GM20431 (cell line): ENCODE measurements around the gene TOMM70.
"Not testable (repeated sequence)": the region's sequence is repeated elsewhere in the genome, so short reads cannot be mapped to it uniquely, and the experiment has no call there.

Source experiments
- in situ Hi-C: fragments of 300-500 bp; cut with MseI, MboI; formaldehyde crosslinking; loops from one replicate; pipeline ENCODE4 v1.15.0; 2020; ENCODE audit warnings: low sequenced_read_pairs; ENCODE audit not compliant: unreplicated experiment

TOMM70 gene

DNA sequence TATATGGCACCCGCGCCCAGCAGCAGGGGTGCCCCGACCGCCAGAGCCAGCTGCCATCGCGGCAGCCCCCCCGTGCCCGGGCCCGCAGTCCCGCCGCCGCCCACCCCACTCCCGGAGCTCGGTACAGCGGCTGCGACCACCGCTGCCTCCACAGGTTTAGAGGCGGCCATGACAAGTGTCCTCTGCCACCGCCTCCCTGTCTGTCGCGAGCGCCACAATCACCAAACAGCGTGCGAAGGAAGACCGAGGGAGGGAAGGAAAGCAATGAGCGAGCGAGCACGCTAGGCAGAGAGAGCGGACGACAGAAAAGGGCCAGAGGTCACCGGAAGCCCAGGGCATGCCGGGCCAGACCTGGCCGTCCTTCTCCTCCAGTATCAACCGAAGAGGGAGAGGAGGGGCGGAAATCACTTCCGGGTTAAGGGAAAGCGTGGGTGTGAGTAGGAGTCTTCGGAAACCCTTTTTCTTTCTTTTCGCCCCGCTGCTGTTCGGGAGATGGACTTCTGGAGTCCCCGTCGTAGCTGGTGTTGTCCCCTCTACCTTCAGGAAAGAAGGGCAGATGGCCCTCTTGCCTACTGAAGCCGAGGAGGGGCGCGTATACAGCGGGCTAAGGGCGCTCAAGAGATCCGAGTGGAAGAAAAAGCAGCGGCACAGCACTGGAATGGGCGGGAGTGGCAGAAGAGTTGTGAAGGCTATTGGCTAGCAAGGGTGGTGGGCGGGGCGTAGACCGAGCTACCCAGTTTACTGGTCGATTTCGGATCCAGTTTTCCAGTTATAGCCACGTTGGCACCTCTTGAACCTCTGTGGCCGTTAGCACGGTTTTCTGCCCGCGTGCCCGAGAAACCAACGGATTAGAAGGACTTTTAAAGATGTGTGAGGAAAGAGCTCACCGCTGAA lies at the start of gene TOMM70, which contains the start of gene LNP1:
Gene TOMM70 (minus strand): TSS at position 310 of the 894 bp plus-strand sequence. CDS start 140 bp downstream, at position 170.
Gene LNP1 (plus strand): TSS at position 760 of the 894 bp plus-strand sequence. CDS start 28,191 bp downstream, outside the sequence.
- in situ Hi-C loops = no loop called here

- in situ Hi-C loops = no loop called here
Observed at GRCh38 chr3:100449214-100449613, 48.3 kb upstream of the TOMM70 start.

DNA sequence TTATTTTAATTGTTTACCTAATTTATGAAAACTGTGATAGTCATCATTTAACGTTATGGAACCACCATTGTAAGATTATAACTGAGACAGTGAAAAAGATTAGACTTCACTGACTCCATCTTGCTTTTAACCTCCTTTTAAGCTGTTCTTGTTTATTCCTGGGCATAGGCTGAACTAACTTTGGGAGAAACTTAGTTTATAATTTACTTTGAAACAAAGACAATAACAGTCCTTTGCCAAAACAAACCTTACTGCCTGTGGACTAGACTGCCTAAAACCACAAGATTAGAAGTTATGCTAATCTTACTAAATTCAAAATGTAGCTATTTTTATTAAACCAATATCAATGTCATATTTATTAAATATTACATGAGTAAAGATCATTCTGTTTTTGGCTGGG lies 47.2 kb upstream of the TOMM70 start:
- in situ Hi-C loops = no loop called here

- in situ Hi-C loops = not testable (repeated sequence)
Observed at GRCh38 chr3:100447067-100447466, 46.2 kb upstream of the TOMM70 start.

- in situ Hi-C loops = no loop called here
Observed at GRCh38 chr3:100443690-100444089, 42.8 kb upstream of the TOMM70 start.

DNA sequence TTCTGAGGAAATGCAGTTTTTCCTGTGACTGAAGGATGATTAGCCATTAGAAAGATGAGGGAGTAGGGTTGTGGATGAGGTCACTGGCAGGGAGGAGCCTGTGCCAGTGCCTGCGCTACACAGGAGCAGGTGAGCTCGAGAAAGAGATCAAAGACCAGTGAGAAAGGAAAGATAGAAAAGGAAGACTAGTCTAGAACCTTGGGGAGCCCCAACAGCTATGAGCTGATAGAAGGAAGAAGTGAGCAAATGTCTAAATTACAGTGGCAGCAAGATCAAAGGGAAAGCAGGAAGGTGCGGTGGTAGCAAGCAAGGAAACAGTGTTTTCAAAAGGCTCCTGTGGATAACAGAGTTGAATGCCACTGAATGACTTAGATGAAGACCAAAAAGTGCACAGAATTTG lies 40.0 kb upstream of the TOMM70 start:
- in situ Hi-C loops = no loop called here

DNA sequence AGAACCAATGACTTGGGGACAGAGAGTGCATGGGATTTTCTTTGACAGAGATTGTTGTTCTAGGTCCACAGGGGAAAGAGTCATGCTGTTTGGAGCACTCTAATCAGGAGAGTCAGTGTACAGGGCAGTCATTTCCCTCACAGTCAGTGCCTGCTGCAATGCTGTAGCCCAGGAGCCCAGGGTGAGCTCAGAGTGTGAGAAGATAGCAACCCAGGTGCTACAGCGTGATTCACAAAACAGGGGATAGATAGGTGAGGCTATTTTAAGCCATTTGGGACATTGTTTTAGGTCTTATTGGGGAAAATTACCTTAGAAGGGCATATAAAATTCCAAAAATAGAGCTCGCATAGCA lies 37.7 kb upstream of the TOMM70 start:
- in situ Hi-C loops = no loop called here

DNA sequence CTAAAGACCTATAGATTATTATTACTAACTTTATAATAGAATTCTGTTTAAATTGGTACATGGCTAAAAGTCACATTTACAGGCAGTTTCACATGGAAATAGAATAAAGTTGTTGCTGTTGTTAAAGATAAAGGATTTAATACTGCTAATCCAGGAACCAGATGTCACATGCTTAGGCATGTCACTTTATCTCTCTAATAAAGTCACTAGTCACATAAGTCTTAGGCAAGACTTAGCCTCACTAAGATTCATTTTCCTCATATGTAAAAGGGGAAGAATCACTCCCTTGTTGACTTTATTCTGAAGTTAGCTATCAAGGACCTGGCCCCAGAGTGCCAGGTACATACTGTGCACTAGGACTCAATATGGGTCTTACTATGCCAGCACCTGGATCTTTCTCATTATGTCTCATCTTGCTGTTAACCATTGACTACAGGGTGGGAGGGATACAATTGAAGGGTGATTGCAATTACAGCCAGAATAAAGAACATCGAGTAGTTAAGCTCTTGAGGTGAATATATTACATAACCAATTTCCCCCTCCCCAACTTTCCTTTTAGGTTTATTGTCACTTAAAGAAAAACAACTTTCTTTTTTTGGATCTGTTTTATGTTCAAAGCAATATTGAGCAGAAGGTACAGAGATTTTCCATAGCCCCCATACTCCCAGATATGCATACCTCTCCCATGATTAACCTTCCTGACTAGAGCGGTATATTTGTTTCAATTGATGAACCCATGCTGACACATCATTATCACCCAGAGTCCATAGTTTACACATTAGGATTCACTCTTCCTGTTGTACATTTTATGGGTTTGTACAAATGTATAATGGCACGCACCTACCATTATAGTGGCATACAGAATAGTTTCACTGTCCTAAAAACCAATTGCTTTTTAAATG lies 37.1 kb upstream of the TOMM70 start:
- in situ Hi-C loops = no loop called here

- in situ Hi-C loops = no loop called here
Observed at GRCh38 chr3:100436951-100437350, 36.1 kb upstream of the TOMM70 start.

DNA sequence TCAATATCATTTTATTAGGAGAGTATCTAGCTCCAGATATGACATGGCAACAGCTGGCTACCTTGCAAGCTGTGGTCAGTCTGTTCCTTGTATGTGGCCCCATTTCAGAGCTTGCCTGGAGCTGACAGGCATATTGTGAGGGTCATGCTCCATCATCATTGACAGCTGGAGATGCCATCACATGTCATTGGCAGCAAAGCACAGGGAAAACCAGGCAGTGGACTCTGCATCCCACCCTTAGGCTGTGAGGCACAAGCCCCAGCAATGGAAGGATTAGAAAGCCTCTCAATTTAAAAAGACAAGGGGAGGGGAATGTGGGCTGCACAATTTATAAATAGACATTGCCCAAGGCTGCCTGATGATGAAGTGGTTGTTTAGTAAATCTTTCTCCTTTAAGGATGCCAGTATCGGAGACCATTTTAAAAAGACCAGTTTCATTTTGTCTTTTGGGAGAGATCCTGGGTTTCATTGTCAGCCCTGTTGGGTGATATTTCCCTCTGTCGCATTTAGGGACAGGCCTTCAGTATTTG lies 28.4 kb upstream of the TOMM70 start:
- in situ Hi-C loops = no loop called here

- in situ Hi-C loops = no loop called here
Observed at GRCh38 chr3:100427699-100428098, 26.8 kb upstream of the TOMM70 start.

GRCh38 chr3:100426067-100426682 lies 25.3 kb upstream of the TOMM70 start:
- in situ Hi-C loops = no loop called here

- in situ Hi-C loops = no loop called here
Observed at GRCh38 chr3:100425316-100425715, 24.4 kb upstream of the TOMM70 start.

DNA sequence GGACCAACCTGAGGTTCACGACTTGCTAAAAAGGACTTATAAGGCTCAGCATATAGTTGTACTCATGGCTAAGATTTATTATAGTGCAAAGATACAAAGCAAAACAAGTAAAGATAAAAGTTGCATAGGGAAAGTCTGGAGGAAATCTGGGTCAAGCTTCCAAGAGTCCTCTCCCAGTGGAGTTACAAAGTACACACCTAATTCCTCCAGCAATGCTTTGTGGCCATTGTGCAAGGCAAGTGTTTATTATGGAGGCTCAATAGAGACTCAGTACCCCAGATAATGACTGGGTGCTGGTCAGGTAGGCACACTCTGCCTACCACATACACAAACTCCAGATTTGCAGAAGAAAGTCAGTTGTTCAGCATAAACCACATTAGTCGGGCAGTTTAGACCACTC lies 23.4 kb upstream of the TOMM70 start:
- in situ Hi-C loops = no loop called here

- in situ Hi-C loops = no loop called here
Observed at GRCh38 chr3:100423611-100424010, 22.7 kb upstream of the TOMM70 start.

GRCh38 chr3:100420885-100421284 lies 20.0 kb upstream of the TOMM70 start:
- in situ Hi-C loops = no loop called here

GRCh38 chr3:100419406-100419805 lies 18.5 kb upstream of the TOMM70 start:
- in situ Hi-C loops = no loop called here

- in situ Hi-C loops = no loop called here
Observed at GRCh38 chr3:100416863-100417262, 16.0 kb upstream of the TOMM70 start.

- in situ Hi-C loops = no loop called here
Observed at GRCh38 chr3:100416176-100416575, 15.3 kb upstream of the TOMM70 start.

GRCh38 chr3:100413613-100414012 lies 12.7 kb upstream of the TOMM70 start:
- in situ Hi-C loops = no loop called here
